Retinal pigment epithelial cell (primary cell): ENCODE measurements around the gene GPR84.

Experiments
- DNase-seq: peaks from one replicate; pipeline ENCODE4 v3.0.0-alpha.2; 2010; ENCODE audit warnings: low read depth
- H3K4me3 ChIP-seq: 2 replicates; pipeline ENCODE4 v1.5.1; 2011; ENCODE audit warnings: mild to moderate bottlenecking, low read length, control low read depth, moderate library complexity
- CTCF ChIP-seq: conservative IDR thresholded peaks from 2 replicates; pipeline ENCODE4 v1.5.1; 2011; ENCODE audit warnings: low read depth, low read length, control low read depth, inconsistent platforms

The GPR84 gene

DNA sequence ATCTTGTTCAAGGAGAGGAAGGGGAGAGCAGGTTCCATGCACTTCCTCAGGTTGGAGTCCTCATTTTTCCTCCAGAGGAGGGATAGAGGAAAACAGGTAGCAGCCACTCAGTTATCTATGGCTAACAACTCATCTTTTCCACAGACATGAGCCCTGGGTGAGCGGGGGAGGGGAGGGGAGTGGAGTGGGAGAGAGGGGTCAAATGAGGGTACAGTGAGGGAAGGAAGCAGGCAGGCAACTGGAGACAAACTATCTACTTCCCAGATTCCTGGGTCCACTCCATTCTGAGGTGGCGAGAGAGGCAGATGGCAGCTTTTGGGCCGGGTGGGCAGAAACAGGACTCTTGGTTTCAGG lies 22.8 kb upstream of the GPR84 start:
- DNase-seq = no peak
- no peak for TF ChIP-seq CTCF
- H3K4me3 ChIP-seq = no peak overlapping the region

DNA sequence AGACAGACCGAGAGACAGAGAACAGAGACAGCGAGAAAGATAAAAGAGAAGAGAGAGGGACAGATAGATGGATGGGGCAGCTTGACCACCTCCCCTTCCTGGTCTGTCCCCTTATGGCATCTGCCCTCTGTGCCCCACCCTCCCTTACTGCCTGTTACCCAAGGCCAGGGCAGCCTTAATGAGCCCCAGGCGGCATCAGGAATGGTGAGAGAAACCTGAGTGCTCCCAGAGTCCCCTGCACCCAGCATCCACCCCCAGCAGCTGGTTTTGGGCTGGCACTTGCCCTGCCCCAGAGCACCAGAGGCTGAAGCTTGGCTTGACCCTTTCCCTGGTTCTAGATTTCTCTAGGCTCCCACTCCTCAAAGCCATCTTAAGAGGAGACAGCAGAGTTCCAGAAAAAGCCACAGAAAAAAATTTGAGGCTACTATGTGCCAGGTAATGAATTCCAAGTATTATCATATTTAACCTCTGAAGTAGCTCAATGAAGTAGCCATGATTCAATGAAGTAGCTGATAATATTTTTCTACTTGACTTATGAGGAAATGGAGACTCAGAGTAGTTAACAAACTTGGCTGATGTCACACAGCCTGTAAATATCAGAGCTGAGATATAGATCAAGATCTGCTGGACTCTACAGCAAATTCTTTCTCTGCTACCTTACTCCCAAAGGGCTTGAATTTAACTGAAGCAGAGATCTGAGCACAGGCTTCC lies 22.3 kb upstream of the GPR84 start:
- no peak overlapping the region for H3K4me3 ChIP-seq
- TF ChIP-seq CTCF = no peak
- DNase-seq = no peak

- TF ChIP-seq CTCF = no peak
- no peak overlapping the region for H3K4me3 ChIP-seq
- no peak for DNase-seq
Measured at GRCh38 chr12:54385251-54385914, 21.1 kb upstream of the GPR84 start.

DNA sequence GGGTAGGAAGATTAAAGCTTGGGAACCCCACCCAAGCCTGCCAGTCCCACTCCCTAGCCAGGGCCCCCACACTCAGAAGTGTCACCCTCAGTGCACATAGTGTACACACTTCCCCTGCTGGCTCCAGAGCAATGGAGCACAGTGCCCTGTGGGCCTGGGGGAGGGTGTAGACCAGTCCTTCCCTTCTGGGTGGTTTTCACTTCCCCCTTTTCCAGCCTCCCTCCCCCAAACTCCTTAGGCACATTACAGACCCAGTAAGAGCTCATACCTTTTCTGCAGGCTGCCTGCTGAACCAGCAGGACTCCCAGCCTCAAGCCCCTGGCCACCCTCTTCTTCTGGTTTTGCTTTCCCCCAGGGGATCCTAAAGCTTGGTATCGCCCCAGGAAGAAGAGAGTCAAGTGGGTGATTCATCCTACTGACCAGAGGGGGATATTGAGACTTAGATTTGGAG lies 20.3 kb upstream of the GPR84 start, which contains the start of gene ZNF385A:
TSS of gene ZNF385A (minus strand) at position 143 of the 451 bp plus-strand sequence. CDS start 219 bp downstream, outside the sequence.
- DNase-seq = no peak
- no peak for TF ChIP-seq CTCF
- no peak within 1 kb of the TSS for H3K4me3 ChIP-seq

DNA sequence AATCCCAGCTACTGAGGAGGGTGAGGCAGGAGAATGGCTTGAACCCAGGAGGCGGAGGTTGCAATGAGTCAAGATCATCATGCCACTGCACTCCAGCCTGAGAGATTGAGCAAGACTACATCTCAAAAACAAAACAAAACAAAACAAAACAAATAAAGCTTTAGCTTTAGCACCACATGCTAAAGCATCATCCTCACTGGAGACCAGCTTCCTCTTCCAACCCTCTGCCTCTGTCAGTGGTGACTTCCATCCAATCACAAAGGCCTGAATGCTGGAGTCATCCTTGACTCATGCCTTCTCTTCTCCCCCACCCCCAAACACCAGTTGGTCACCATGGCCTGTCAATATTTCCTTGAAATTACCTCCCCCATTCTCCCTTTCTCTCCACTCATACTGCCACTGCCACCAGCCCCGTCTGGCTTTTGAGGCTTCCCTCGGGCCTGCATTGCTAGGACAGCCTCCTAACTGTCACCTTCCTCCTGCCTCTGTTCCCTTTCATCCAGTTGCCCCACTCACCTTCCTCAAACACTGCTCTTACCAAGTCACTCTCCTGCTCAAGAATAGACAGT lies 18.8 kb upstream of the GPR84 start:
- DNase-seq = no peak
- H3K4me3 ChIP-seq = no peak overlapping the region
- TF ChIP-seq CTCF = no peak

DNA sequence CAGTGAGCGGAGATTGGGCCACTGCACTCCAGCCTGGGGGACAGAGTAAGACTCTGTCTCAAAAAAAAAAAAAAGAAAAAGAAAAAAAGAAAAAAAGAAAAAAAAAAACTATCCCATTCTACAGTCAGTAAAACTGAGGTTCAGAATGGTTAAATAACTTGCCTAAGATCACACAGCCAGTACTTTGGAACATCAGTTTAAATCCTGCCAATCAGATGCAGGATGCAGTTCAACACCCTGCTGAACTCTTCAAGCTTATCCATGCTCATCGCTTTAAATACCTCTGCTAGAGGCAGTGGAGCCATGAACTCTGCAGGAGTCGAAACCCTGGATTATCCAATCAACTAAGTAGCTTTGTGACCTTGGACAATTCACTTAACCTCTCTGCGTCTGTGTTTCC lies 16.9 kb upstream of the GPR84 start:
- DNase-seq = no peak
- H3K4me3 ChIP-seq = no peak overlapping the region
- TF ChIP-seq CTCF = no peak
